Lung (tissue), 12 donors: Measurements from ENCODE around the gene PRIM1. TPM values are rescaled to one million over a fixed set of nuclear protein-coding genes. Genes with fewer than 3 reads are reported as not detected.

Experiments used
- ATAC-seq: fragments of 200-7000 bp; cut with Tn5 transposase; one replicate; pipeline ENCODE4 v1.9.1; 2020; ENCODE audit warnings: moderate number of reproducible peaks; ENCODE audit not compliant: insufficient read depth, low FRiP score
- DNase-seq, 3 donors: peaks; one replicate each; pipeline ENCODE4 v3.0.0-alpha.2; 2013 to 2017
- H3K27ac ChIP-seq, 2 donors: one replicate each; pipeline ENCODE4 v1.5.1; 2013; ENCODE audit warnings: mild to moderate bottlenecking in 2 of 2, moderate library complexity in 2 of 2, control low read depth in 1 of 2, inconsistent platforms in 1 of 2, low read depth in 1 of 2, low read length in 1 of 2
- H3K27me3 ChIP-seq, 3 donors: one replicate each; pipeline ENCODE4 v1.5.1; 2013; ENCODE audit warnings: low read length in 2 of 3; ENCODE audit not compliant: control insufficient read depth in 3 of 3, insufficient read depth in 3 of 3
- H3K36me3 ChIP-seq, 4 donors: one replicate each; pipeline ENCODE4 v1.5.1; 2013; ENCODE audit warnings: low read length in 4 of 4, mild to moderate bottlenecking in 1 of 4, moderate library complexity in 1 of 4; ENCODE audit not compliant: control insufficient read depth in 4 of 4, insufficient read depth in 4 of 4
- H3K4me1 ChIP-seq, 5 donors: one replicate each; pipeline ENCODE4 v1.5.1; 2013; ENCODE audit warnings: low read length in 5 of 5, mild to moderate bottlenecking in 2 of 5, moderate library complexity in 1 of 5; ENCODE audit not compliant: control insufficient read depth in 5 of 5, insufficient read depth in 5 of 5
- H3K4me3 ChIP-seq: one replicate; pipeline ENCODE4 v1.5.1; 2013; ENCODE audit warnings: mild to moderate bottlenecking, control low read depth, moderate library complexity
- H3K9ac ChIP-seq, 2 donors: one replicate each; pipeline ENCODE4 v1.5.1; 2013; ENCODE audit warnings: low read length in 2 of 2, control low read depth in 1 of 2; ENCODE audit not compliant: insufficient read depth in 1 of 2
- H3K9me3 ChIP-seq, 4 donors: one replicate each; pipeline ENCODE4 v1.5.1; 2013; ENCODE audit warnings: low read length in 3 of 4, mild to moderate bottlenecking in 1 of 4, moderate library complexity in 1 of 4; ENCODE audit not compliant: control insufficient read depth in 4 of 4, insufficient read depth in 3 of 4
- CTCF ChIP-seq: IDR thresholded peaks from 2 replicates; pipeline ENCODE4 v1.5.1; 2012; ENCODE audit warnings: mild to moderate bottlenecking; ENCODE audit errors: control extremely low read depth, extremely low read depth
- WGBS, 2 donors: extraction: QIAGEN DNeasy Blood & Tissue Kit; methylation state at CpG; one replicate each; pipeline ENCODE4 v1.1.7; 2013; 5-methylcytosine and 5-hydroxymethylcytosine counted together
- polyA plus RNA-seq, 2 donors: library from polyadenylated mRNA; stranded (reverse); fragments of 200-250 nt; gene quantifications; one replicate each; pipeline ENCODE4 v1.2.1, GENCODE V29; 2013
- total RNA-seq, 2 donors: library from RNA; depleted of rRNA in 1 of 2; stranded (reverse); fragments of >200 nt in 1 of 2; gene quantifications; one replicate each; pipeline ENCODE4 v1.2.1, GENCODE V29; 2014 to 2021
- donor health status: control.
- donor health status: control.
- donor health status: Bipolar disorder and iron deficiency.
- donor health status: healthy.
- donor health status: DM: yes; HTN: yes; CAD: no.

The PRIM1 gene
- total and polyA plus RNA-seq, 4 donors, result 3.1 to 9.9 (median 5.0) TPM

GRCh38 chr12:56721721-56722120 is 30.4 kb downstream of the PRIM1 start:
- no peak for TF ChIP-seq CTCF
- ATAC-seq, result no peak
- peak overlapping the region in 1 of 2 donors; percentile 26 for H3K9ac ChIP-seq
- no peaks in the 10 kb centered on the region for H3K9me3 ChIP-seq
- no peaks in the 10 kb centered on the region for H3K27me3 ChIP-seq
- H3K36me3 ChIP-seq, result peaks cover 15 to 36% (median 32%) of the 10 kb centered on the region in 4 donors
- peak overlapping the region in 1 of 2 donors; percentile 11 for H3K27ac ChIP-seq
- peaks cover 25 to 49% (median 35%) of the 10 kb centered on the region in 5 donors for H3K4me1 ChIP-seq
- no peak for DNase-seq
- H3K4me3 ChIP-seq, result no peak overlapping the region
- 45 to 60% methylated on average over 2 of the region's 2 CpGs for WGBS, 2 donors

- no peaks in the 10 kb centered on the region for H3K27me3 ChIP-seq
- DNase-seq (no peak), ATAC-seq (no peak)
- no peak overlapping the region for H3K4me3 ChIP-seq
- H3K9me3 ChIP-seq, result no peaks in the 10 kb centered on the region
- peaks cover 27 to 49% (median 35%) of the 10 kb centered on the region in 5 donors for H3K4me1 ChIP-seq
- WGBS, 2 donors, result 48 to 61% methylated on average over 2 of the region's 2 CpGs
- no peak for TF ChIP-seq CTCF
- H3K9ac ChIP-seq, result no peak overlapping the region
- peaks cover 15 to 39% (median 32%) of the 10 kb centered on the region in 4 donors for H3K36me3 ChIP-seq
- H3K27ac ChIP-seq, result peak overlapping the region; percentile 9 to 66
These were observed 30.9 kb downstream of the PRIM1 start for GRCh38 chr12:56721216-56721615.

GRCh38 chr12:56720731-56721151 is 31.4 kb downstream of the PRIM1 start:
- DNase-seq, result no peak
- Histone ChIP-seq H3K9ac (no peak overlapping the region), H3K4me1 (peaks cover 27 to 46% (median 35%) of the 10 kb centered on the region in 5 donors), H3K4me3 (no peak overlapping the region), H3K27me3 (no peaks in the 10 kb centered on the region), H3K9me3 (no peaks in the 10 kb centered on the region), H3K36me3 (peaks cover 15 to 43% (median 35%) of the 10 kb centered on the region in 4 donors), H3K27ac (peak overlapping the region in 1 of 2 donors; percentile 66)
- ATAC-seq, result no peak
- WGBS, 2 donors, result 33 to 64% methylated on average over 1 of the region's 1 CpG
- no peak for TF ChIP-seq CTCF

- H3K4me3 ChIP-seq, result no peak overlapping the region
- H3K9ac ChIP-seq, result no peak overlapping the region
- DNase-seq (no peak), ATAC-seq (no peak)
- H3K9me3 ChIP-seq, result no peaks in the 10 kb centered on the region
- no peak for TF ChIP-seq CTCF
- peaks cover 22 to 48% (median 39%) of the 10 kb centered on the region in 4 donors for H3K36me3 ChIP-seq
- H3K4me1 ChIP-seq, result peaks cover 27 to 46% (median 35%) of the 10 kb centered on the region in 5 donors
- no peaks in the 10 kb centered on the region for H3K27me3 ChIP-seq
- H3K27ac ChIP-seq, result no peak overlapping the region
These were observed 33.1 kb downstream of the PRIM1 start for GRCh38 chr12:56719056-56719455.
